HepG2 (cell line): ENCODE data around the gene MTHFSD. TPM values are rescaled to one million over a fixed set of nuclear protein-coding genes. Genes with fewer than 3 reads are reported as not detected.
A peak's percentile ranks its signal among the peaks of the same experiment; 100 is the strongest.

ENCODE experiments used
- ARNT2 ChIP-seq: sonication (generic); formaldehyde crosslinking; IDR thresholded peaks from 2 replicates; pipeline ENCODE4 v1.8.0; 2022; ENCODE audit warnings: mild to moderate bottlenecking, low read depth, missing genetic modification reagents, moderate library complexity
- BHLHE40 ChIP-seq: IDR thresholded peaks from 2 replicates; pipeline ENCODE4 v1.6.1; 2011; ENCODE audit warnings: low read length, improper control_type of control experiment
- ETV5 ChIP-seq: IDR thresholded peaks from 2 replicates; pipeline ENCODE4 v1.6.1; 2018; ENCODE audit warnings: missing biosample characterization, missing genetic modification reagents, inconsistent platforms, borderline replicate concordance
- HMG20B ChIP-seq: conservative IDR thresholded peaks from 2 replicates; pipeline ENCODE4 v1.6.1; 2016; ENCODE audit warnings: missing genetic modification reagents, missing compliant biosample characterization
- MAZ ChIP-seq, 2 experiments: sonication (generic) in 1 of 2; formaldehyde crosslinking in 1 of 2; IDR thresholded peaks; 2 replicates each; pipeline versions ENCODE4 v1.5.0 to v1.6.1; 2012 to 2020; ENCODE audit warnings: low read depth in 2 of 2, mild to moderate bottlenecking in 2 of 2, borderline replicate concordance in 1 of 2, improper control_type of control experiment in 1 of 2, low read length in 1 of 2, missing genetic modification reagents in 1 of 2, moderate library complexity in 1 of 2
- SIX4 ChIP-seq: sonication (generic); formaldehyde crosslinking; IDR thresholded peaks from 2 replicates; pipeline ENCODE4 v1.4.0; 2020; ENCODE audit warnings: missing genetic modification reagents
- THAP7 ChIP-seq: sonication (generic); formaldehyde crosslinking; IDR thresholded peaks from 2 replicates; pipeline ENCODE4 v1.8.1; 2023; ENCODE audit warnings: mild to moderate bottlenecking, missing genetic modification reagents
- TSC22D2 ChIP-seq: sonication (generic); formaldehyde crosslinking; IDR thresholded peaks from 2 replicates; pipeline ENCODE4 v1.5.1; 2020; ENCODE audit warnings: missing genetic modification reagents, mild to moderate bottlenecking, borderline replicate concordance
- ZHX2 ChIP-seq, 2 experiments: sonication (generic) in 1 of 2; formaldehyde crosslinking in 1 of 2; IDR thresholded peaks; 2 replicates each; pipeline versions ENCODE4 v1.6.1 to v1.9.0; 2014 to 2022; ENCODE audit warnings: antibody characterized with exemption in 1 of 2, borderline replicate concordance in 1 of 2, inconsistent platforms in 1 of 2, low read depth in 1 of 2, missing genetic modification reagents in 1 of 2
- ZNF276 ChIP-seq: sonication (generic); formaldehyde crosslinking; IDR thresholded peaks from 2 replicates; pipeline ENCODE4 v1.4.0; 2020; ENCODE audit warnings: mild to moderate bottlenecking, low read depth, missing genetic modification reagents
- ZNF687 ChIP-seq: sonication (generic); formaldehyde crosslinking; IDR thresholded peaks from 2 replicates; pipeline ENCODE4 v1.5.1; 2020; ENCODE audit warnings: mild to moderate bottlenecking, missing genetic modification reagents, moderate library complexity
- ZNF770 ChIP-seq: sonication (generic); formaldehyde crosslinking; IDR thresholded peaks from 2 replicates; pipeline ENCODE4 v1.5.0; 2020; ENCODE audit warnings: mild to moderate bottlenecking, missing genetic modification reagents
- polyA plus RNA-seq, 8 experiments: library from polyadenylated mRNA; depleted of rRNA in 3 of 8; stranded (reverse) in 7 of 8; unstranded in 1 of 8; fragments of >200 nt; fragmentation: Illumina TruSeq in 4 of 8; extraction: Trizol in 4 of 8; gene quantifications; 2 replicates each; pipeline versions ENCODE4 v1.2.1 to v1.2.3, GENCODE V29; 2011 to 2016; ENCODE audit warnings: low read depth in 4 of 8, missing spikeins in 1 of 8, mixed read lengths in 1 of 8; ENCODE audit not compliant: insufficient read depth in 1 of 8
- total RNA-seq, 5 experiments: library from RNA; depleted of rRNA; stranded (reverse); fragments of >200 nt; fragmentation: Illumina TruSeq; extraction: Trizol; gene quantifications; 2 replicates each; pipeline ENCODE4 v1.2.3, GENCODE V29; 2016; ENCODE audit warnings: low read depth in 1 of 5

The MTHFSD gene
- total and polyA plus RNA-seq, 2 of the 13 experiments (the other 11 are each of a cell fraction or from before 2014, with no cell fraction given): 14.2 to 16.3 TPM

- TF ChIP-seq ZHX2 (IDR thresholded peaks at IDR 0.05; ENCODE audit: low read depth) (no peak), ZHX2 (CRISPR knock-in tag; IDR thresholded peaks at IDR 0.05; ENCODE audit: borderline replicate concordance) (no peak), HMG20B (CRISPR knock-in tag) (no peak), ZNF276 (CRISPR knock-in tag) (no peak), SIX4 (no peak), TSC22D2 (CRISPR knock-in tag) (no peak), ZNF687 (CRISPR knock-in tag) (peak; percentile 49), MAZ (IDR thresholded peaks at IDR 0.05; ENCODE audit: borderline replicate concordance, low read depth, low read length) (no peak), MAZ (CRISPR knock-in tag; IDR thresholded peaks at IDR 0.05; ENCODE audit: low read depth) (peak; percentile 48; the same call in 1 of the 2 replicates), ETV5 (no peak), THAP7 (no peak), BHLHE40 (peak; percentile 26; the same call in 1 of the 2 replicates), ZNF770 (CRISPR knock-in tag) (0 out of 2 replicates have a peak, but pooled peaks have one; percentile 37), ARNT2 (no peak)
Measured at GRCh38 chr16:86517652-86518258, 37.3 kb downstream of the MTHFSD start (continued).
